Immature natural killer cell (primary cell): ENCODE measurements around the gene MITD1. TPM values are rescaled to one million over a fixed set of nuclear protein-coding genes. Genes with fewer than 3 reads are reported as not detected.

Experiments used
- DNase-seq, 3 donors: peaks; one replicate each; pipeline ENCODE4 v3.0.0; 2022; ENCODE audit warnings: mixed read lengths in 1 of 3
- H3K27ac Mint-ChIP-seq, 6 donors: one replicate each; pipeline ENCODE4 v1.8.0; 2020; ENCODE audit warnings: mixed read lengths in 6 of 6, mild to moderate bottlenecking in 5 of 6, inconsistent platforms in 4 of 6, moderate library complexity in 3 of 6
- H3K27me3 Mint-ChIP-seq, 3 donors: one replicate each; pipeline ENCODE4 v1.8.0; 2020 to 2021; ENCODE audit warnings: low read depth in 3 of 3, mild to moderate bottlenecking in 3 of 3, mixed read lengths in 3 of 3, moderate library complexity in 3 of 3, inconsistent platforms in 1 of 3
- H3K36me3 Mint-ChIP-seq, 3 donors: one replicate each; pipeline ENCODE4 v1.8.0; 2020; ENCODE audit warnings: mixed read lengths in 3 of 3, inconsistent platforms in 2 of 3, mild to moderate bottlenecking in 2 of 3
- H3K4me1 Mint-ChIP-seq, 2 donors: one replicate each; pipeline ENCODE4 v1.8.0; 2020; ENCODE audit warnings: inconsistent platforms in 2 of 2, mild to moderate bottlenecking in 2 of 2, mixed read lengths in 2 of 2, moderate library complexity in 1 of 2
- H3K4me3 Mint-ChIP-seq, 5 donors: one replicate each; pipeline ENCODE4 v1.8.0; 2020; ENCODE audit warnings: mild to moderate bottlenecking in 5 of 5, mixed read lengths in 5 of 5, inconsistent platforms in 3 of 5, moderate library complexity in 3 of 5
- H3K9me3 Mint-ChIP-seq, 6 donors: one replicate each; pipeline ENCODE4 v1.8.0; 2020; ENCODE audit warnings: mild to moderate bottlenecking in 6 of 6, mixed read lengths in 6 of 6, inconsistent platforms in 4 of 6, moderate library complexity in 3 of 6
- polyA plus RNA-seq, 3 donors: library from polyadenylated mRNA; unstranded; fragments of 300-500 nt; fragmentation: Illumina TruSeq; gene quantifications; one replicate each; pipeline ENCODE4 v1.2.3, GENCODE V29; 2021

The MITD1 gene
- polyA plus RNA-seq, 3 donors from 2014 or later = 29.5 to 53.3 (median 30.4) TPM

DNA sequence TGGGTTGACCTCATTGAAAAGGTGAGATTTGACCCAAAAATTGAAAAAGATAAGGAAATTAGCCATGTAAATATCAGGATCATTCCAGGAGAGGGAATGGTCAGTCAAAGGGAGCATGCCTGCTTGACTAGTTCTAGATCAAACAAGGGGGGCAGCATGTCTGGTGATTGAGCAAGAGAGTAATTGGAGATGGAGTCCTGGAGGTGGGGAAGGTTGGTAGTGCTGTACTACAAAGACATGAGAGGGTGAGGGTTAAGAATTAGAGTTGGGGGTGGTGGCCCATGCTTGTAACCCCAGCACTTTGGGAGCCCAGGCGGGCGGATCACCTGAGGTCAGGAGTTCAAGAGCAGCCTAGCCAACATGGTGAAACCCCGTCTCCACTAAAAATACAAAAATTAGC lies 2.2 kb upstream of the MITD1 start:
- peaks cover 4 to 7% (median 7%) of the 10 kb centered on the region in 3 donors for H3K27me3 Mint-ChIP-seq
- H3K27ac Mint-ChIP-seq = peak overlapping the region in 3 of 6 donors; percentile 13 to 70 (median 42)
- H3K4me1 Mint-ChIP-seq = peaks cover 44 to 64% of the 10 kb centered on the region in 2 donors
- no peak for DNase-seq
- H3K4me3 Mint-ChIP-seq = peak overlapping the region in 4 of 5 donors; percentile 2 to 20 (median 12)
- H3K36me3 Mint-ChIP-seq = peaks cover 0 to 6% (median 0%) of the 10 kb centered on the region in 3 donors
- H3K9me3 Mint-ChIP-seq = no peaks in the 10 kb centered on the region

DNA sequence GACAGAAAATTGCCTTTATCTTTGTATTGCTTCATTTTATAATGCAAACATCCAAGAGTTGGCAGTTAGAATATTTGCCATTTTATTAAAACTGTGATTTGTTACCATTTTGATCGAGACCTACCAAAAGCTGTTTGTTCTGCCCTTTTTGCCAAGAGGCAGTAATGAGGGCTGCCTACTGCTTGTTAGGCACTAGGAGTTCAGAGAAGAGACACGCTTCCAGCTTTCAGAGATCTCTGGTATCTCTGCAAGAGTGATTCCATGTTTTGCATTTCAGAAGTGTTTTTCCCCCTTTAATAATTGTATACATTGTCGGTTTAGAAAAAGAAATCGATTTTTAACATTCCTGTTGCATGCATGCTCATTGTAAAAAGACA lies 754 bp upstream of the MITD1 start:
- Mint-ChIP-seq H3K36me3 (no peaks in the 10 kb centered on the region), H3K4me3 (peak overlapping the region; percentile 98 to 100 (median 99)), H3K9me3 (no peaks in the 10 kb centered on the region), H3K27me3 (peaks cover 6 to 7% (median 7%) of the 10 kb centered on the region in 3 donors), H3K4me1 (peaks cover 52 to 75% of the 10 kb centered on the region in 2 donors), H3K27ac (peak overlapping the region; percentile 43 to 99 (median 98))
- DNase-seq = no peak

DNA sequence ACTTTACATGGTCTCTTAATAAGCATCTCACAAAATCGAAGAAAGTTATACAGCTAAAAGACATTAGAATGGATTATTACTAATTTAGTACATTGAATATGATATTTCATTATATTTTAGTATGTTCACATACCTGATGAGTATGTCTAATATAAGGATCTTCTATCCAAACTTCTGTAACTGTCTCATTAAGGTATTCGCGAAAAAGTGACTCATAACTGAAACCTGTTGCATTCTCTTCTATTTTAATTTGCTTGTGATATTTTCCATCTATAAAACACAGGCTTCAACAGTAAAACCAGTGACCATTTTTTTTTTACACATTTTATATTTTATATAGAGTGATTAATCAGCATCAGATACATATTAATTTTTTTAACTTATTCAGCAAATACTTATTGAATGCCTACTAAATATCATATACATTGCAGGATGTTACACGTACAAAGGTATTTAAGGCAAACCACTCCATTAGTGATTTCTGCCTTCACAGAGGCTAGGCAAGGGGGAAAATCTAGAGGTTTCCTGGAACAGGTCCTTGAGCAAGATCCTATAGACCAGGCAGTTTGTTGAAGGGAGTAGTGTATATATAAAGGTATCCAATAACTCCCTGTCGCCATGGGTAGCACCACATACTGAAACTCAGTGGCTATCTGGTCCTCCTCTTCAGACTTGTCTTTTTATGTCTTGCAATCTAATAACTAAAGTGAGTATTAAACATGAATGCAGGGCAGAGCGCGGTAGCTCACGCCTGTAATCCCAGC lies 9.3 kb downstream of the MITD1 start:
- Mint-ChIP-seq H3K4me3 (no peak overlapping the region), H3K9me3 (no peaks in the 10 kb centered on the region), H3K4me1 (peaks cover 10 to 36% of the 10 kb centered on the region in 2 donors), H3K27ac (no peak overlapping the region), H3K27me3 (no peaks in the 10 kb centered on the region), H3K36me3 (peaks cover 4 to 29% (median 7%) of the 10 kb centered on the region in 3 donors)
- DNase-seq = no peak

DNA sequence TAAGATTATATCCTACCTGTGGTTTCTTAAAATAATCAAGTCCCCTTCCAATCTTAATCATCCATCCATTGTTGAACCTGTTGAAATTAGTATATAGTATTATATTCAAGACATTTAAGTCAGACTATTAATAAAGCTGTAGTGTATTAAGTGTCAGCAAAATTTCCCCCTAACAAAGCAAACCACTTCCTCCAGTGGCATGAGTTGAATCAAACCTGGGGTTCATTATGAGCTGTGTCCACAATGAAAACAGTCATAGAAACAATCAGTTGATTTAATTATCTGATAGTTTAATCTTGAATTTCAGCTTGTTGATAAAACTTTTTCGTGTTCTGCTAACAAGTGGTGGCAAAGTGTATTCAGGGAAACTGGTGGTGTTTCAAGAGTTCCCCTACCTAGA lies 11.3 kb downstream of the MITD1 start:
- peak overlapping the region in 1 of 6 donors; percentile 55 for H3K27ac Mint-ChIP-seq
- H3K4me1 Mint-ChIP-seq = peaks cover 0 to 26% of the 10 kb centered on the region in 2 donors
- DNase-seq = no peak
- peaks cover 0 to 1% (median 0%) of the 10 kb centered on the region in 3 donors for H3K27me3 Mint-ChIP-seq
- no peak overlapping the region for H3K4me3 Mint-ChIP-seq
- H3K36me3 Mint-ChIP-seq = peaks cover 4 to 29% (median 7%) of the 10 kb centered on the region in 3 donors
- no peaks in the 10 kb centered on the region for H3K9me3 Mint-ChIP-seq

DNA sequence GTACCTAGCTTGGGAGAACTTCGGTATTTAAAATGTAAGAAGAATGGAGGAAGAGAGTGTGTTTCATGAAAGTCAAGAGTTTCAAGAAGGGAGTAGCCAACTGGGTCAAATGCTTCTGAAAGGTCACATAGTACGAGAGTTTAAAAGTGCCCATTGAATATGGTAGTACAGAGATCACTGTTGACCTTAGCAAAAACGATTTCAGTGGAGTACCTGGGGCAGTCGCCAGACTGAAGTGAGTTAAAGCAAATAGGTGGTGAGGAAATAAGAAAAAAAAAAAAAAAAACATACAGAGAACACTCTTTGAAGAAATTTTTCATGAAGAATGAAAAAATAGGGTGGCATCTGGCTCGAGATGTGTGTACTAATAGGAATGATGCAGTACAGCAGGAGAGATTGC lies 14.6 kb downstream of the MITD1 start:
- Mint-ChIP-seq H3K27ac (peak overlapping the region in 2 of 6 donors; percentile 3 to 5), H3K4me3 (no peak overlapping the region), H3K9me3 (no peaks in the 10 kb centered on the region), H3K27me3 (peaks cover 0 to 1% (median 0%) of the 10 kb centered on the region in 3 donors), H3K4me1 (peaks cover 0 to 20% of the 10 kb centered on the region in 2 donors), H3K36me3 (peaks cover 4 to 26% (median 4%) of the 10 kb centered on the region in 3 donors)
- no peak for DNase-seq

DNA sequence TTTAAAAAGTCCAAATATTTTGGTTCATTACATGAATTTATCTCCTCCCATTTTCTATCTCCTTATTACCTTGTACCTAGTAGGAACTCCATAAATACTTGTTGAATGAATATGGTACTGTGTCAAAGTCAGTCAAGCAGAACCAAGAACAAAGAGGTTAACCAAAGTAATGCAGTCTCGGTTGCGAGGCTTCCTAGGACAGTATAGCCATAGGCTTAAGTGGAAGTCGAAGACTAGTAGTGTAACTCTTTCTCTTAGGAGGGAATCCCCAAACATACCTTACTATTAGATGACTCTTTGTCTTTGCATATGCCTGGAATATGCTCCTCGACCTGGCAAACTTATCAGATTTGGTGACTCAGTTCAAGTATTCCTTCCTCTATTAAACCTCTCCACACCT lies 21.3 kb downstream of the MITD1 start:
- Mint-ChIP-seq H3K36me3 (peaks cover 10 to 23% (median 12%) of the 10 kb centered on the region in 3 donors), H3K4me3 (no peak overlapping the region), H3K9me3 (no peaks in the 10 kb centered on the region), H3K4me1 (peaks cover 11 to 30% of the 10 kb centered on the region in 2 donors), H3K27ac (peak overlapping the region; percentile 1 to 71 (median 63)), H3K27me3 (peaks cover 4 to 10% (median 6%) of the 10 kb centered on the region in 3 donors)
- no peak for DNase-seq

DNA sequence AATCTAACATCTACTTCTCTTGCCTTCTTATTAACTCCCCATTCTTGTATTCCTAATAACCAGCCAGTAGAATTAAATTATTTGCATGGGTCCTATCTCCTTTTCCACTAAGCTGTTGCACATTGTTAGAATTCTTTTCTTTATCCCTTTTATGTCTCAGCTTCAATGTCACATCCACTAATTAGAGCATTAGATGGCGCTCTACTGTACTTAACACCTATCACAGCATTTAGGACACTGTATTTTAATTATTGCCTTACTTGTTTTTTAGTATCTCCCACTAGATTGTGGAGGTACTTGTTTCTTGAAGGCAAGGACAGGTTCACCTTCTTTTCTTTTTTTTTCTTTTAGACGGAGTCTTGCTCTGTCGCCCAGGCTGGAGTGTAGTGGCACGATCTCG lies 22.3 kb downstream of the MITD1 start:
- Mint-ChIP-seq H3K4me3 (no peak overlapping the region), H3K27ac (peak overlapping the region in 5 of 6 donors; percentile 24 to 91 (median 65)), H3K27me3 (peaks cover 4 to 17% (median 7%) of the 10 kb centered on the region in 3 donors), H3K9me3 (no peaks in the 10 kb centered on the region), H3K4me1 (peaks cover 11 to 40% of the 10 kb centered on the region in 2 donors), H3K36me3 (peaks cover 10 to 19% (median 12%) of the 10 kb centered on the region in 3 donors)
- no peak for DNase-seq

DNA sequence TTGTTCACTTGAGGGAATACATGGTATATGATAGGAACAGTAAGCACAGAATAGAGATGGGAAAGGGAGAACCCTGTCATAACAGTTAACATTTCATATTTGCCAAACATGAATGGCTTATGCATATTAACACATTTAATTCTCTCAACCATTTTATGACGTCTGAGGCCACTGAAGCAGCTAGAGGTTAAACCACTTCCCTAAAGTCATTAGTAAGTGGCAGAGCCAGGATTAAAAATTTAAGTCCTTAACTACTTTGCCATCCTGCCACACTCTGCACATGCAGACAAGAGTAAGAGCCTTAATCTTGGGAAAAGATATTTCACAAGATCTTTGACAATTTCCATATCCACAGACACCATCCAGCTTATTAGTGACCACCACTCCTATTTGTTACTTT lies 24.0 kb downstream of the MITD1 start:
- H3K4me1 Mint-ChIP-seq = peaks cover 11 to 40% of the 10 kb centered on the region in 2 donors
- peaks cover 10 to 18% (median 12%) of the 10 kb centered on the region in 3 donors for H3K36me3 Mint-ChIP-seq
- H3K9me3 Mint-ChIP-seq = no peaks in the 10 kb centered on the region
- no peak for DNase-seq
- peaks cover 4 to 17% (median 7%) of the 10 kb centered on the region in 3 donors for H3K27me3 Mint-ChIP-seq
- peak overlapping the region in 2 of 5 donors; percentile 6 to 35 for H3K4me3 Mint-ChIP-seq
- peak overlapping the region in 2 of 6 donors; percentile 83 to 97 for H3K27ac Mint-ChIP-seq

DNA sequence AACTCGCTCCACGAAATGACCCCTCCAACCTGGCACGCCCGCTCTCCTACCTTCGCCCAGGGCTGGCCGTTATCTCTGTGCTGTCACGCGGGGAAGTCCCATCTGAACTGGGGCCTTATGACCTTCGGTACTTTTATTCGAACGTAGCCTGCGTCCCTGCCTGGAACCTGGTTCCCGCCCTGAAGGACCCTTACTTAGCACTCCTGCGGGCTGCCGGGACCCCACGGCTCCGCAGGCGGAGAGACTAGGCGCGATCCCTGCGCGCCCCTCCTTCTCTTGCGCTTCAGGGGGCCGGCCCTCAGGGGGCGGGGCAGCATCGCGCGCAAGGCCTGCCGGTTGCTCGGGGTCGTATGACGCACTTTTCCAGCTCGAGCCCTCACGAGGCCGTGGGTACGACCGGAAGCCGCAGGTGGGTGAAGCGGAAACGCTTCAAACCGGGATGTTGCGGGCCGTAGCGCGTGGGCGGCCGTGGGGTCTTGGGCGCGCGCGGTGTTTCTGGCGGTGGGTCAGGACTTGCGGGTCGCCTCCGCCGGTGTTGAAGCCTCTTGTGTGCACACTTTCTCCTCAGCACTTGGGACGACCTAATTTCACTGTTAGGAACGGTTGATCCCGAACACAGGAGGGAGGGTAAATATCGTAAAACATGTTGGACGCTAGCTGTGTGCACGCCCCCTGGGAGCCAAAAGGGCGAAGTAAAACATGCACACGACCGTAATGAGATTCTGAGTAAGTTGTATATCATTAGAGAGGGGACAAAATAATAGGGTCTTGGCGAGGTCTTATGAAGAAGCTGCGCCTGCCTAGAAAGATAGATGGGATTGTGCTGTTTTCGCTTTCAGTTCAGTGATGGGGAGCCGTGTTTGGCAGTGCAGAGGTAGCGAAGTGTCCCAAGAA lies 26.0 kb downstream of the MITD1 start, which contains the start of the genes LIPT1 and TSGA10:
Gene LIPT1, plus strand, starts transcription at position 325 of the 894 bp plus-strand sequence. CDS start 6,991 bp downstream, outside the sequence.
Gene TSGA10, minus strand, starts transcription at position 300 of the 894 bp plus-strand sequence. CDS start 45,503 bp downstream, outside the sequence.
- H3K27ac Mint-ChIP-seq = peak within 1 kb of the TSS in 1 of 6 donors; percentile 97
- no peak within 1 kb of the TSS for H3K4me3 Mint-ChIP-seq
- H3K27me3 Mint-ChIP-seq = peaks cover 4 to 17% (median 7%) of the 10 kb centered on the region in 3 donors
- H3K4me1 Mint-ChIP-seq = peaks cover 11 to 40% of the 10 kb centered on the region in 2 donors
- H3K36me3 Mint-ChIP-seq = peaks cover 11 to 21% (median 12%) of the 10 kb centered on the region in 3 donors
- H3K9me3 Mint-ChIP-seq = no peaks in the 10 kb centered on the region
- DNase-seq = peak; percentile 91 to 92 (median 91)

DNA sequence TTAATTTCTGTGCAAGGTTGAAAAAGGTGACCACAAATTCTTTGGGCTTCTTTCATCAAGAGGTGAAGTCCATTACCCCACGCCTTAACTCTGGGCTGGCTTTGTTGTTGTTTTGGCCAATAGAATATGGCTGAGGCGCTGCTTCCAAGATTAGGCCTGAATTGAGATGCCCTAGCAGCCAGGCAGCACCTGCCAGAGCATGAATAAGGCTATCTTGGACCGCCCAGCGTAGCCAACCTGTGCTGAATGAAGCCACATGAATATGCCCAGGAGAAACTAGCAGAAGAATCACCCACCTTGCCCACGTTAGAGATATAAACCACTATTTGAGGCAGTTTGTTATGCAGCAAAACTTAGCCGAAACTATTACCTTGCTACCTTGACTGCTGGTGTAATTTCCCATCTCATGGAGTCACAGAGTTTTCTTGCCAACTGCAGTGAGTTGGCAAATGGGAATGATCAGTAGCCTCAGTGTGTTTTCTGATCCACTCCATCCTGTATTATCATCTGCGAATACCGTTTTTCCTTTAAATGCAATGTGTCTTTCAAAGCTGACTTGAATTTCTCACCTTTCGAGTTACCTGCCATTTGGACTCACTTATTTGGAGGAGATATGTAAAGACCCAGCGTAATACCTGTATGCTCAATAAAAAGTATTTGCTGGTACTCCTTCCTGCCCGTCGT lies 26.8 kb downstream of the MITD1 start:
- no peak overlapping the region for H3K4me3 Mint-ChIP-seq
- peaks cover 5 to 37% of the 10 kb centered on the region in 2 donors for H3K4me1 Mint-ChIP-seq
- no peak for DNase-seq
- peaks cover 4 to 14% (median 7%) of the 10 kb centered on the region in 3 donors for H3K36me3 Mint-ChIP-seq
- H3K27me3 Mint-ChIP-seq = peaks cover 4 to 17% (median 7%) of the 10 kb centered on the region in 3 donors
- no peaks in the 10 kb centered on the region for H3K9me3 Mint-ChIP-seq
- H3K27ac Mint-ChIP-seq = peak overlapping the region in 1 of 6 donors; percentile 97

DNA sequence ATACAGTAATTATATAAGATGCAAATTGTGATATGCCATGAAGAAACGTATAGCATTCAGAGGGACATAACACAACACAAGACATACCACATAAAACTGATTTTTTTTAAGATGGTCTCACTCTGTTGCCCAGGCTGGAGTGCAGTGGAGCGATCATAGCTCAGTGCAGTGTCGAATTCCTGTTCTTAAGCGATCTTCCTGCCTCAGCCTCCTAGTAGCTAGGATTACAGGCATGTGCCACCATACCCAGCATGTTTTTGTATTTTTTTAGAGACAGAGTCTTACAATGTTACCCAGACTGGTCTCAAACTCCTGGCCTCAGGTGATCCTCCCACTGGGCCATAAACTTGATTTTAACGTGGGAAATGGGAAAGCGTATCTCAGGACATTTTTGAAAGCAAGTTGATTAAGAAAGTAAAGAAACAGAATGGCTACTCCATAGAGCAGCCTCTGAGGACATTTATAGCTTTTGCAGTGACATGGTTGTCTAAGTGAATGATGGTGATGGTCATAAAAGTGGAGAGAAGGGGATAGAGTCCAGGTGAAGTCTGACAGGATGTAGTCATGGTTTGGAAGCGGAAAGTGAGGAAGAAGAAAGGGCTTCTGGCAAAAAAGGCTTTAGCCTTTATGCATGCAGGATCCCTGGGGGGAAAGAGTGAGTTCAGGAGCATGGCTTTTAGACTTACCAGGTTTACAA lies 28.5 kb downstream of the MITD1 start:
- Mint-ChIP-seq H3K36me3 (peaks cover 3 to 7% (median 4%) of the 10 kb centered on the region in 3 donors), H3K9me3 (no peaks in the 10 kb centered on the region), H3K4me1 (peaks cover 0 to 33% of the 10 kb centered on the region in 2 donors), H3K4me3 (no peak overlapping the region), H3K27ac (no peak overlapping the region), H3K27me3 (peaks cover 4 to 17% (median 7%) of the 10 kb centered on the region in 3 donors)
- no peak for DNase-seq

DNA sequence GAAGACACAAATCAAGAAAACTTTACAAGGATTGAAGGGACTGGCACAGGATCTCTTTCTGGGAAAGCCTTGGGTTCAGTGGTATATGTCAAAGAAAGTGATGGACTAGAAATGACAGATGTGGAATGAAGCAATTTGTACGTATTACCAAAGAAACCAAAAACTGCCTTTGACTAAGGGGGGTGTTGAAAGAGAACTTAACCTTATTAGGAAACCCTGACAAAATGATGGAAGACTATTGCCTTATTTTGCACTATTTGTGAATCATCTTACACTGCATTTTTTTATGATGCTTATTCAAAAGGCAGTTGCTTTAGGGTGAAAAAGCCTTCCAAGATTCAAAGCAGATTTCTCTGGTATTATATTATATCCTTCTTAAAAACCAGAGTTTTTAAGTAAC lies 30.2 kb downstream of the MITD1 start:
- H3K36me3 Mint-ChIP-seq = peaks cover 0 to 4% (median 3%) of the 10 kb centered on the region in 3 donors
- no peaks in the 10 kb centered on the region for H3K9me3 Mint-ChIP-seq
- no peak overlapping the region for H3K4me3 Mint-ChIP-seq
- no peak for DNase-seq
- H3K27me3 Mint-ChIP-seq = peaks cover 4 to 17% (median 7%) of the 10 kb centered on the region in 3 donors
- peaks cover 0 to 19% of the 10 kb centered on the region in 2 donors for H3K4me1 Mint-ChIP-seq
- H3K27ac Mint-ChIP-seq = no peak overlapping the region
